ENCODE data around the gene CACNA2D1.
"Not testable (repeated sequence)": the region's sequence is repeated elsewhere in the genome, so short reads cannot be mapped to it uniquely, and the experiment has no call there.

Gene CACNA2D1

DNA sequence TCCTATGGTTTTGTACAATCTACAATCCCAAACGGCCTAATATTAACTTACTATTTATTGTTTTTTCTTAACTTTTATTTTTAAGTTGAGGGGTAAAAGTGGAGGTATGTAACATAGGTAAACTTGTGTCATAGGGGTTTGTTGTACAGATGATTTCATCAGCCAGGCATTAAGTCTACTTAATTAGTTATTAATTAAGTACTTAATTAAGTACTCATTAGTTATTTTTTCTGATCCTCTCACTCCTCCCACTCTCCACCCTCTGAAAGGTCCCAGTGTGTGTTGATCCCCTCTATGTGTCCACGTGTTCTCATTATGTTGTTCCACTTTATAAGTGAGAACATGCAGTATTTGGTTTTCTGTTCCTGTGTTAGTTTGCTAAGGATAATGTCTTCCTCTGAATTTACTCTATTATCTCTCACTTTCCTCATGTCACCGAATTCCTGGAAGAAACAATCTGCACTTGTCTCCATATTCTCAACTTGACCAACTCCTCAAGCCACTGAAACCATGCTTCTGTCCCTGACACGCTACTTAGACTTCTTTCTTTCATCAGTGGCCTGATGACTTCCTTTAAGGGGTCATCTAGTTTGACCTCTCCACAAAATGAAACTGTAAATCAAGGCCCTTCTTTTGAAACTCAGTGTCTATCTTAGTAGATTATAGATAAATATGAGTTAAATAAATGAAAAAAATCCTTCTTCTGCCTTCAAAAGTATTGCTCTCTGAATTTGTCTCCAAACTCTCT is 9.1 kb downstream of the CACNA2D1 start:
- no peak for DNase-seq

DNA sequence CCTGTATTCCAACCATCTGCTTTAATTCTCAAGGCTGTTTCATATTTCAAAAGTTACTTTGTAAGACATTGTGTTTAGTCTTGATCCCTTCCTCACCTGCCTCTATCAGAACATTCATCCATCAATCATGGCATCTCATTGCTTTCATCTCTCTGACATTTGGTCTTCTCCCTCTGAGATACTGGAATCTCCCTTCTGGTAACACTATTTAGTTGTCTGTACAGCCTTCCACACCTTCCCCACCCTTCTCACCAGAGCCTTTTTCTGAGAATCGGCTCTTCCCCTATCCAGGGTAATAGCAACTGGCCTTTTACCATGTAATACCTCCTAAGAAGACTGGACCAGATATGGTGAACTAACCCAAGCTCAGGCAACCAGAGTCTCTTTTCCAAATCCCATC is 10.1 kb downstream of the CACNA2D1 start:
- no peak for DNase-seq

DNA sequence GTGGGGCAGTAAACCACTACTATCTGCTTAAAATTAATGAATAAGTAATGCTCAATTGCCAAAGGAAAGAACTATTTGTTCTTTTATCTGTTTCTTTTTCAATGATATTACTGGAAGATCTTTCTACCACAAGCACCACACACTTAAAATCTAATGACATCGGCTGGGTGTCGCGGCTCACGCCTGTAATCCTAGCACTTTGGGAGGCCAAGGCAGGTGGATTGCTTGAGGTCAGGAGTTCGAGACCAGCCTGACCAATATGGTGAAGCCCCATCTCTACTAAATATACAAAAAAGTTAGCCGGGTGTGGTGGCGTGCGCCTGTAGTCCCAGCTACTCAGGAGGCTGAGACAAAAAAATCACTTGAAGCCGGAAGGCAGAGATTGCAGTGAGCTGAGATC is 10.8 kb downstream of the CACNA2D1 start:
- DNase-seq: not testable (repeated sequence)

- no peak for DNase-seq
Measured at GRCh38 chr7:82430500-82431465, 12.8 kb downstream of the CACNA2D1 start.

DNA sequence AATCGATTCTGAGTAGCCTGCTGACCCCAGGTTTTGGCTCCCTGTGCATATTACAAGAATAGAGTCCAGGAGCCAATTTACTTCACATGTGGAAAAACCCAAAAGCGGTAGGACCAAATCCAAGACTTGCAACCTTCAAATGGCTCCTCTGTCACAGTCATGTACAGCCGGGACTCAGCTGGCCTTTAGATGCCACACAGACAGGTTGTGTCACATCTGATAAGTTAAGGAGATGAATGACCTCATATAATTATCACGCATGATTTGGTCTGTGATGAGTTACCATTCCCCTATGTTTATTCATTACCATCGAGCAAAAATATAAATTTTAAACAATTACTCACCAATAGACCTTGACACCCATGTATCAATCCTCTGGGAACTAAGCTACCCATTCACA is 14.2 kb downstream of the CACNA2D1 start:
- no peak for DNase-seq

DNA sequence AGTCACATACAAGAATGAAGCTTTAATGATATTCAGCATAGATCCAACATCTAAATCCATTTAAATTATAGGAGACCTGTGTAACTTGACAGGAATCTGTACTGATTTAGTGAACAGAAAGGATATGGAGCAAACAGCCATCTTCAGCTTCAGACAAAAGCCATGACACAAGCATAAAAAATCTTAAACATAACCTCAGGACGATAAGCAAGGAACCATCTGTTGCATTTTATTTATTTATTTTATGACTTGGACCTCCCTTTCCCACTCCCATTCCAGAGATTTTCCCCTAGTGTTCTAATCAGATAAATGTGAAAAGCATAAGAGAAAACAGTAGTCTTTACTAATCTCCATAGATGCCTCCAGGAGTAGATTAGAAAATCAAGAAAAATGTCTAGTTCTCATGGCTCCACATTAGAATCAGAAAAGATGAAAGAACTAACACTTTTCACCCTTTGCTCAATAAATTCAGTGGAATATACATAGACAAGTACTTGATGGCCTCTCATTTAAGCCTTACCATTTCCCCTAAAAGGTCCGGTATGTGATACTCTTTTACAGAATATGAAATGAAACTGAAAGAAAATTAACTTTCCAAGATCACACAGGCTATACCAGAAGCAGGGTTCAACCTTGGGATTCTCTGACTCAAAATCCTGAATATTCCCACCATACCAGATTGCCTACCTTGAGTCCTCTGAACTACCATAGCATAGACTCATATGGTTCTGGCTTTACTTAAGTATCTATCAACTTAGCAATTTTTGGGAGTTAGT is 15.2 kb downstream of the CACNA2D1 start:
- no peak for DNase-seq

DNA sequence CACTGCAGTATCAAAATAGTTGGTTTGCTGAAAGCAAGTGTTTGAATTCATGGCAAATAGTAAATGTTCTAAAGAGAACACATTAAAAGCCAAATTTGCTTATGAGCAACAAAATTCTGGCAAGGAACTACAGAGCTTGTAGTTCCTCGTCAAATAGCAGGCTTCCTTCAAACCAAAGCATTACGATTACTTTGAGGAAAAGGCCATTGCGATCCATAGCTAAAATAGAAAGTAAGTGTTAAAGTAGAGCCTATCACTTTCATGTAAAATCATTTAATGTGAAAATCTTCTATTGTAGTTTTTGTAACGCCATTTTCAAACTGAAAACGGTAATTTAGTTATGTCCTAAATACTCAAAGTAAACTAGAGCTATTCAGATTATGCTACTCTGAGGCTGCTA is 20.1 kb downstream of the CACNA2D1 start:
- no peak for DNase-seq

DNA sequence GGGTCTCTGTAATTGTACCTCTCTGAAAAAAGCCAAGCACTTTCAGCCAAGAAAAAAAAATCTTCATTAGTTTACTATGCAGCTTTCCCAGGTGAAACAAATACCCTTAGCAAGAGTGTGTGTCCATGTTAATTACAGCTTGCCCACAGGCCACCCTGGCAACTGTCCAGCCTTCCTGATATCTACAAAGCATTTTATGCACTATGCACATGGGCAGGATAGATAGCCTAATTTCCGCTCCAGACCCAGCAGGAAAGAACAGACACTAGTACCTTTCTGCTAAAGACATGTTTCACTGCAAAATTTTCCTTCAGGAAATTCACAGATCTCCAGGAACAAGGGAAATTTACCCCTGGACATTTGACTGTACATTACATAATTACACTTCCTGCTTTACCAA is 24.4 kb downstream of the CACNA2D1 start:
- no peak for DNase-seq

- no peak for DNase-seq
Measured at GRCh38 chr7:82417898-82418297, 25.7 kb downstream of the CACNA2D1 start.

DNA sequence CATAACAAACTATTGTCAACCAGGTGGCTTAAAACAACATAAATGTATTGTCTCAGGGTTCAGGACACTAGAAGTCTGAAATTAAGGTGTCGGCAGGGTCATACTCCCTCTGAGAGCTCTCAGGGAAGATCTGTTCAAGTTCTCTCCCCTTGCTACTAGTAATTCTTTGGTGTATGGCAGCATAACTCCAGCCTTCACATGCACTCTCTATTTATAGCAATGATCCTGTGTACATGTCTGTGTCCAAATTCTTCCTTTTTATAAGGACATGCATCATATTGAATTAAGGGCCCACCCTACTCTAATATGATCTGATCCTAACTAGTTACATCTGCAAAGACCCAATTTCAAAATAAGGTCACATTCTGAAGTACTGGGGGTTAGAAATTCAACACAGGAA is 27.2 kb downstream of the CACNA2D1 start:
- no peak for DNase-seq

GRCh38 chr7:82414389-82414788 is 29.2 kb downstream of the CACNA2D1 start:
- no peak for DNase-seq

DNA sequence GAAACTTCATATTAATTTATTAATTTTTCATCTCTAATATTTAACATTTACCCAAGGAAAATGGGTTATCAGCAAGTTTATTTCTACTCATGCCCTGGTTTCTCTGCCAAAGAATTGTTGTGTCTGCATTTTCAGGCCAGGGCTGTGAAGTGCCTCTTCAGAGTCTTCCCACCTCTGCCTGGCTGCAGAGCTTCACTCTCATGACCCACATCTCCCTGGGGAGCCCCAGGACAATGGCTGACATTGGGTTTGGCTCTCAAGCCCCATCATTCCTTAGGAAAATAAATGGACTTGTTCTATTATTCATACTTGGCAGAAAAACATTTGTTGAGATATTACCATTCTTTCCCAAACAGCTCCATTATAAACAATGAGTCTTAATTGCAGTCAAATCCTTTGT is 30.3 kb downstream of the CACNA2D1 start:
- DNase-seq: no peak

DNA sequence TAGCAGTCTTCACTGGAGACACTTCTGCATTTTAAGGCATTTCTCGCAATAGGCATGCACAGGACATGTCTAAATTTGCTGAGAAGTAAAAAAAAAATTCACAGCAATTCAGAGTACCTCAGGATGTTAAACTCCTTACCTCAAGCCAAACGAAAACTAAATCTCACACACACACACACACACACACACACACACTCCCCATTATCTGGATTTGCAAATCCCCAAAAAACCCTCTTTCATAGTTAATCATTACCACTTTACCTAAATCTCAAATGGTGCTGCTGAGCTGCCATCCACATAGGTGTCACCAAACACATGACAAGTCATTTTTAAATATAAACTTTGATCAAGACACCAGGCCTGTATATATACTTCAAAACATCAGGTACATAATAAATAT is 31.8 kb downstream of the CACNA2D1 start:
- DNase-seq: no peak

DNA sequence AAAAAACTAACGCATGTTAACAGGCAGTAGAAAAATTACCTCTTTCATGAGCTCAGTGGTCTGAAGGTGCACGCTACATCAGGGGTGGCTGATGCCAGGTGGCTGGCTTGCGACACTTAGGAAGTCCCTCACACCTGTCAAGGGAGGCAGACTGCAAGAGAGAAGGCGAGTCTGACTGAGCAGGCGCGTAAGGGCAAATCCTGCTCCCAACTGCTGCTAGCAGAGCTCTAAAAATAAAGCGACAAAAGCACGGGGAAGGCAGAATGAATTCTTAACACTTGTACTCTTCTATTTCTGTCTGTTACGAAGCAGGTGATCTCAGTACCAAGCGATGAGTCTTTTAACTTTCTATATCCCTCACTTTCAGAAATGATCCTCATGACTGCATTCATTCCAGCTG is 33.1 kb downstream of the CACNA2D1 start:
- no peak for DNase-seq

- DNase-seq: no peak
Measured at GRCh38 chr7:82406937-82407336, 36.6 kb downstream of the CACNA2D1 start.

- DNase-seq: no peak
Measured at GRCh38 chr7:82405301-82405700, 38.3 kb downstream of the CACNA2D1 start.

DNA sequence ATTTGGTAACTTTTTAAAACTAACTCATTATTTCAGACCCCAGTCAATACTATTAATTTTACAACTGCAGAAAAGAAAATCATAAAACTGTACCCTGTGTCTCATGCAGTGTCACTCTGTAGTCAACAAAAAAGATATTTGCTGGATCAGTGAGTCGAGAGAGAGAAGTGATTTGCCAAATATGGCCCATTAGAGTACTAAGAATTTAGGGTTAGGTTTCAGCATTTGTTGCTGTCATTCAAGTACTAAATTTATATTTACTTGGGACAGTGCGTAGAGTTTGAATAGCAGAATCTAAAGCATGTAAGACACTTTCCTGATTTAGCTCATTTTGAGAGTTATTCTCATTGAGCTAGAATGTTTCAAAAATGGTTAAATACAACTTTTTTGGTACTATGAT is 38.9 kb downstream of the CACNA2D1 start:
- no peak for DNase-seq

GRCh38 chr7:82404094-82404493 is 39.5 kb downstream of the CACNA2D1 start:
- no peak for DNase-seq

GRCh38 chr7:82397879-82398524 is 45.6 kb downstream of the CACNA2D1 start:
- DNase-seq: no peak

- DNase-seq: no peak
Measured at GRCh38 chr7:82396343-82396742, 47.2 kb downstream of the CACNA2D1 start.

GRCh38 chr7:82395147-82395546 is 48.4 kb downstream of the CACNA2D1 start:
- no peak for DNase-seq

DNA sequence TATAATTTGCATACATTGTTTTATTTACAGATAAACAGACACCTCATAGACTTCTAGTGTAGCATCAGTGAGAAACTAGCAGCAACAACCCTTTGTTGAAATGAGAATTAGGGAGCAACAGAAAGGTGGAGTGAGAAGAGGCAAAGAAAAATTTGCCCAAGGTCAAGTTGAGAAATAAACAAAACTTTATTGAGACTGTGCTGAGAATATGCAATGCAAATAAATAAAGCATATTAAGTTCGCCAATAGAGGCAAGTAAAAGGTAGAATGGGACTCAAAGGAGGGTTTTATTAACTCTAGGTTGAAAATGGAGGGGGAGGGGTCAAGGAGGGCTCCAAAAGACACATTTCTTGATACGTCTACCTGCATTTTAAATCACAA is 49.7 kb downstream of the CACNA2D1 start:
- DNase-seq: no peak
